GM18907 (cell line): Measurements from ENCODE around the gene NLN.
"Not testable (repeated sequence)": the region's sequence is repeated elsewhere in the genome, so short reads cannot be mapped to it uniquely, and the experiment has no call there.

Experiments
- ATAC-seq: cut with Tn5 transposase; IDR thresholded peaks from one replicate; pipeline ENCODE4 v1.9.1; 2021; ENCODE audit warnings: mild to moderate bottlenecking, moderate library complexity; ENCODE audit not compliant: unreplicated experiment

NLN gene

GRCh38 chr5:65805089-65805488 lies 83.1 kb downstream of the NLN start:
- no peak for ATAC-seq

GRCh38 chr5:65807494-65807893 lies 85.5 kb downstream of the NLN start:
- ATAC-seq = not testable (repeated sequence)

GRCh38 chr5:65808251-65808741 lies 86.3 kb downstream of the NLN start:
- no peak for ATAC-seq

GRCh38 chr5:65808818-65809217 lies 86.8 kb downstream of the NLN start:
- no peak for ATAC-seq

- no peak for ATAC-seq
These were observed 88.0 kb downstream of the NLN start for GRCh38 chr5:65809817-65810531.

- no peak for ATAC-seq
These were observed 89.0 kb downstream of the NLN start for GRCh38 chr5:65811004-65811403.

- no peak for ATAC-seq
These were observed 89.9 kb downstream of the NLN start for GRCh38 chr5:65811885-65812284.

GRCh38 chr5:65812648-65813047 lies 90.6 kb downstream of the NLN start:
- ATAC-seq = no peak

GRCh38 chr5:65813174-65813573 lies 91.2 kb downstream of the NLN start:
- no peak for ATAC-seq

- no peak for ATAC-seq
These were observed 93.2 kb downstream of the NLN start for GRCh38 chr5:65815161-65815560.

GRCh38 chr5:65816729-65817128 lies 94.7 kb downstream of the NLN start:
- no peak for ATAC-seq

- no peak for ATAC-seq
These were observed 95.9 kb downstream of the NLN start for GRCh38 chr5:65817931-65818330.

GRCh38 chr5:65818592-65818991 lies 96.6 kb downstream of the NLN start:
- no peak for ATAC-seq

- ATAC-seq = no peak
These were observed 97.4 kb downstream of the NLN start for GRCh38 chr5:65819215-65819904.

- ATAC-seq = no peak
These were observed 97.9 kb downstream of the NLN start for GRCh38 chr5:65819905-65820240.

- ATAC-seq = no peak
These were observed 98.4 kb downstream of the NLN start for GRCh38 chr5:65820373-65820772.

GRCh38 chr5:65821966-65822365 lies 100.0 kb downstream of the NLN start:
- ATAC-seq = no peak

GRCh38 chr5:65822710-65823109 lies 100.7 kb downstream of the NLN start:
- ATAC-seq = no peak

GRCh38 chr5:65823204-65823603 lies 101.2 kb downstream of the NLN start:
- ATAC-seq = no peak

- no peak for ATAC-seq
These were observed 101.9 kb downstream of the NLN start for GRCh38 chr5:65823845-65824445.

- peak; percentile 80 for ATAC-seq
These were observed 103.7 kb downstream of the NLN start for GRCh38 chr5:65825408-65826328.
